A673 (cell line): Measurements from ENCODE around the gene GRAMD2B. TPM values are rescaled to one million over a fixed set of nuclear protein-coding genes. Genes with fewer than 3 reads are reported as not detected.

Experiments
- BruUV-seq: library from RNA; stranded (reverse); fragments of 400-500 nt; replicated peaks from 2 replicates; lab custom pipeline; 2021; lab: Mats Ljungman, UMichigan
- CTCF ChIA-PET: fragments of 300-600 bp; sonication (Branson Sonifier 250); formaldehyde crosslinking; loops from one replicate; lab custom pipeline; 2022; ENCODE audit warnings: antibody characterized with exemption; lab: Charles Lee
- POLR2A ChIA-PET: fragments of 300-600 bp; sonication (Branson Sonifier 250); formaldehyde crosslinking; loops from one replicate; lab custom pipeline; 2022; ENCODE audit warnings: antibody characterized with exemption; ENCODE audit not compliant: low non-redundant PET; lab: Charles Lee
- DNase-seq: peaks from one replicate; pipeline ENCODE4 v3.0.0-alpha.2; 2015; ENCODE audit warnings: low spot score
- H3K27ac ChIP-seq: fragments of 200-600 bp; sonication (generic); 2 replicates; pipeline ENCODE4 v1.5.1; 2016; ENCODE audit warnings: mixed run types, low read depth, mild to moderate bottlenecking, mixed read lengths, antibody characterized with exemption, low read length; ENCODE audit not compliant: poor library complexity, severe bottlenecking
- H3K27me3 ChIP-seq: fragments of 200-600 bp; sonication (generic); replicated peaks from 2 replicates; pipeline ENCODE4 v1.6.1; 2017; ENCODE audit warnings: mixed run types, low read depth, mild to moderate bottlenecking, mixed read lengths, antibody characterized with exemption, low read length; ENCODE audit not compliant: insufficient read depth, poor library complexity
- H3K36me3 ChIP-seq: fragments of 200-600 bp; sonication (generic); 2 replicates; pipeline ENCODE4 v1.6.1; 2016; ENCODE audit warnings: mixed run types, mild to moderate bottlenecking, mixed read lengths, antibody characterized with exemption, low read length; ENCODE audit not compliant: insufficient read depth, poor library complexity, severe bottlenecking
- H3K4me1 ChIP-seq: fragments of 200-600 bp; sonication (generic); 2 replicates; pipeline ENCODE4 v1.6.1; 2017; ENCODE audit warnings: mixed run types, mild to moderate bottlenecking, mixed read lengths, antibody characterized with exemption, low read length; ENCODE audit not compliant: insufficient read depth, poor library complexity, severe bottlenecking
- H3K4me3 ChIP-seq: fragments of 200-600 bp; sonication (generic); 2 replicates; pipeline ENCODE4 v1.5.1; 2016; ENCODE audit warnings: low read depth, mixed run types, mild to moderate bottlenecking, mixed read lengths, low read length; ENCODE audit not compliant: poor library complexity, severe bottlenecking
- H3K9me3 ChIP-seq: fragments of 200-600 bp; sonication (generic); 2 replicates; pipeline ENCODE4 v1.6.1; 2016; ENCODE audit warnings: mixed run types, low read depth, mild to moderate bottlenecking, mixed read lengths, antibody characterized with exemption, low read length; ENCODE audit not compliant: poor library complexity, severe bottlenecking
- EZH2 ChIP-seq: fragments of 200-600 bp; sonication (generic); IDR thresholded peaks from 2 replicates; pipeline ENCODE4 v1.6.1; 2017; ENCODE audit warnings: borderline replicate concordance, low read depth, mild to moderate bottlenecking, mixed read lengths, antibody characterized with exemption, low read length; ENCODE audit not compliant: poor library complexity, severe bottlenecking
- intact Hi-C: fragments of 100-400 bp; cut with micrococcal nuclease; formaldehyde crosslinking; loops from one replicate; pipeline ENCODE4 v1.10.0; 2022; ENCODE audit not compliant: unreplicated experiment
- total RNA-seq: library from RNA; stranded (reverse); gene quantifications from 2 replicates; pipeline ENCODE4 v1.2.3, GENCODE V29; 2021
- TF ChIP-seq, protein P1 (sequence below): fragments of 300-800, 200-600 bp; sonication (generic); conservative IDR thresholded peaks from 2 replicates; pipeline ENCODE4 v1.5.1; 2017; ENCODE audit warnings: low read depth, mild to moderate bottlenecking, antibody characterized with exemption, low read length, moderate library complexity, mixed read lengths

GRAMD2B gene
- total RNA-seq, 1 experiment from 2014 or later: 2.6 TPM

DNA sequence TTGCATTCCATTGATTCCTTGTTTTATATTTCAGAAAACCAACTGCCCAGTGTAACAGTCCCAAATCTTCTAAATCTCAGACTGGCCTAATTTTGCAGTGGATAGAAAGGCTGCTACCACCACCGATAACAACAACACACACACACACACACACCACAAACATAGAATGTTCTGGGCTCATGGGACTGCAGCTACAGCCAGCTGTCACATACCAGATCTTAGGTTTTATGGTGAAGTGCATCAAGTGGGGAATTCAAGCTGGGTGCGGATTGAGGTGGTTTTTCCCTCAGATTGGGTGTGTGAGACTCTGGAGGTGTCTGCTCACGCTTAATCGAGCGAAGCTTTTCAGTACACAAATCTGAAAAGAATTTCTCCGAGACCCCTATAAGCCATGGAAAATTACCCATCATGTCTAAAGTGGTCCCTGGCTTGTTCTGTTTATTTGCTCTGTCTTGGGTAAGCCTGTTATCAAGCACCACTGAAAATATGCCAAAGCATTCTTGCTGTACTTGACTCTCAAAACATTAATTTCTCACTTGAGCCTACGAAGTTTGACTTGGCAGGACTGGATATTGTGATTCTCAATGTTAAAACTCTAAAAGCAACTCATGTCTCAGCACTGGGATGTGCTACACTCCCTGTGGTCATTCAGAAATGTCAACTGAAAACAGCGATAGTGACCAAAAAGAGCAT, 100.8 kb downstream of the GRAMD2B start:
- ChIA-PET POLR2A (no interaction called here), CTCF (no interaction called here)
- BruUV-seq: no TSS peak

DNA sequence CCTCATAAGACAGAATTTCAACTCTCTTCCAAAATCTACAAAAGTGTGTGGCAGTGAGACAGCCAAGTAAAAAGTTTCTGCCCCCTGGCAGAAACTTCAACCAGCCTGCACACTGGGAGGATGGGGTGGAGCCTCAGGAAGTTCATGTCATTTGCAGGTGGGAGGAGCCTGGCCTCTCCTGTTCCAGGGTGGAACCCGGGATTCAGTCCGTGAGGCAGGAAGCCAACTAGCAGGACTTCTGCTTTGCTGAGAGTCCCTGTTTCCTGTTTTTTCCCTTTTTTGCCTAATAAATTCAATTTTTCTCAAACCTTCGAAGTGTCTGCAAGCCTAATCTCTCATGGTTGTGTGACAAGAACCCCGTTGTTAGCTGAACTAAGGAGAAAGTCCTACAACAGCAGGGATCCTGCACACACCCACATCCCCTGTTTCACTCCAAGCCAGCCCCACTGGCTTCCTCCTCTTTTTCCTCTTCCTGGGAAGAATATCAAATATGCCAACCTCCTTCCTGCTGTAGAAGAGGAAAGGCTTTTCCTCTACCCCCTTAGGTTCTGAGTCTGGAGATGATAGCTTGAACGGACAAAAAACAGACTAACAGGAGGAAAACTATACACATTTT, 102.5 kb downstream of the GRAMD2B start:
- peak overlapping the region; percentile 24 for H3K27ac ChIP-seq
- DNase-seq: peak; percentile 73
- intact Hi-C loops: no loop called here
- H3K4me3 ChIP-seq: no peak overlapping the region
- ChIA-PET CTCF (no interaction called here), POLR2A (no interaction called here)
- H3K4me1 ChIP-seq: peaks cover 9% of the 10 kb centered on the region
- TF ChIP-seq EZH2: no peak
- TF ChIP-seq, protein P1, sequence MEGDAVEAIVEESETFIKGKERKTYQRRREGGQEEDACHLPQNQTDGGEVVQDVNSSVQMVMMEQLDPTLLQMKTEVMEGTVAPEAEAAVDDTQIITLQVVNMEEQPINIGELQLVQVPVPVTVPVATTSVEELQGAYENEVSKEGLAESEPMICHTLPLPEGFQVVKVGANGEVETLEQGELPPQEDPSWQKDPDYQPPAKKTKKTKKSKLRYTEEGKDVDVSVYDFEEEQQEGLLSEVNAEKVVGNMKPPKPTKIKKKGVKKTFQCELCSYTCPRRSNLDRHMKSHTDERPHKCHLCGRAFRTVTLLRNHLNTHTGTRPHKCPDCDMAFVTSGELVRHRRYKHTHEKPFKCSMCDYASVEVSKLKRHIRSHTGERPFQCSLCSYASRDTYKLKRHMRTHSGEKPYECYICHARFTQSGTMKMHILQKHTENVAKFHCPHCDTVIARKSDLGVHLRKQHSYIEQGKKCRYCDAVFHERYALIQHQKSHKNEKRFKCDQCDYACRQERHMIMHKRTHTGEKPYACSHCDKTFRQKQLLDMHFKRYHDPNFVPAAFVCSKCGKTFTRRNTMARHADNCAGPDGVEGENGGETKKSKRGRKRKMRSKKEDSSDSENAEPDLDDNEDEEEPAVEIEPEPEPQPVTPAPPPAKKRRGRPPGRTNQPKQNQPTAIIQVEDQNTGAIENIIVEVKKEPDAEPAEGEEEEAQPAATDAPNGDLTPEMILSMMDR: no peak
- no peaks in the 10 kb centered on the region for H3K27me3 ChIP-seq
- H3K36me3 ChIP-seq: no peaks in the 10 kb centered on the region
- H3K9me3 ChIP-seq: no peaks in the 10 kb centered on the region
- BruUV-seq: no TSS peak

More for the DNA sequence above, 100.8 kb downstream of the GRAMD2B start:
- Histone ChIP-seq H3K9me3 (no peaks in the 10 kb centered on the region), H3K27ac (no peak overlapping the region), H3K4me1 (peaks cover 9% of the 10 kb centered on the region), H3K4me3 (no peak overlapping the region), H3K36me3 (no peaks in the 10 kb centered on the region), H3K27me3 (no peaks in the 10 kb centered on the region)
- no peak for DNase-seq
- intact Hi-C loops: no loop called here
- no peak for TF ChIP-seq EZH2
- TF ChIP-seq, protein P1: no peak

DNA sequence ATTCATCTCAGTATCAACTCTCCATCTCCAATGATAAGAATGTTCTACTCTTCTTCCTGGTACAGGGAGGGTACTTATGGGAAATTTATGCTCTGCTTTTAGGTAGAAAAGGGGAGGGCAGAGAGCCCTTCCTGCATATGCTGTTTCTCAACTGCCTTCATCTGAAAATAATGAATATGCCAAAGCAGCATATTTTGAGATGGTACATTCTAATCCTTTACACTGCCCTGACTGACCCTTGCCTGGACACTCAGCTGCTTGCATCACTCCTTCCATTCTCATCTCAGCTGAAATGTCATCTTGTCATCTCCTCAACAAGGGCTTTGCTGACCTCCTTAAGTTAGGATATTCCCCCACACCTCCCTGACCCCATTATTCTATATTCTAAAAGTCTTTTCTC, 103.3 kb downstream of the GRAMD2B start:
- Histone ChIP-seq H3K4me3 (no peak overlapping the region), H3K9me3 (no peaks in the 10 kb centered on the region), H3K27ac (no peak overlapping the region), H3K36me3 (no peaks in the 10 kb centered on the region), H3K4me1 (peaks cover 9% of the 10 kb centered on the region), H3K27me3 (no peaks in the 10 kb centered on the region)
- BruUV-seq: no TSS peak
- intact Hi-C loops: no loop called here
- TF ChIP-seq, protein P1: no peak
- TF ChIP-seq EZH2: no peak
- POLR2A ChIA-PET: no interaction called here
- DNase-seq: no peak
- CTCF ChIA-PET: no interaction called here
